Activated naive CD8-positive, alpha-beta T cell treated with anti-CD3 and anti-CD28 coated beads, Interleukin-2, amount 50 U/mL, for 24 hours (primary cell): Measurements from ENCODE around the gene BEST1.
"Not testable (repeated sequence)": the region's sequence is repeated elsewhere in the genome, so short reads cannot be mapped to it uniquely, and the experiment has no call there.

Experiments used
- ATAC-seq: fragments of 150-1000 bp; cut with Tn5 transposase; one replicate; pipeline ENCODE4 v1.10.0; 2021
- DNase-seq: peaks from one replicate; pipeline ENCODE4 v3.0.0; 2021
- H3K27ac Mint-ChIP-seq: one replicate; pipeline ENCODE4 v1.8.0; 2021; ENCODE audit warnings: mild to moderate bottlenecking, mixed read lengths
- H3K27me3 Mint-ChIP-seq: one replicate; pipeline ENCODE4 v1.8.0; 2021; ENCODE audit warnings: mixed read lengths
- H3K36me3 Mint-ChIP-seq: one replicate; pipeline ENCODE4 v1.8.0; 2021; ENCODE audit warnings: low read depth, mixed read lengths
- H3K4me1 Mint-ChIP-seq: one replicate; pipeline ENCODE4 v1.8.0; 2021; ENCODE audit warnings: mixed read lengths
- H3K4me3 Mint-ChIP-seq: one replicate; pipeline ENCODE4 v1.8.0; 2021; ENCODE audit warnings: mild to moderate bottlenecking, moderate library complexity, mixed read lengths
- H3K9me3 Mint-ChIP-seq: one replicate; pipeline ENCODE4 v1.8.0; 2021; ENCODE audit warnings: mixed read lengths

BEST1 gene

GRCh38 chr11:61996933-61997332, 46.8 kb downstream of the BEST1 start:
- DNase-seq = no peak
- no peaks in the 10 kb centered on the region for H3K27me3 Mint-ChIP-seq
- no peak for ATAC-seq
- H3K4me3 Mint-ChIP-seq = no peak overlapping the region
- peaks cover 15% of the 10 kb centered on the region for H3K9me3 Mint-ChIP-seq
- peaks cover 8% of the 10 kb centered on the region for H3K36me3 Mint-ChIP-seq
- H3K4me1 Mint-ChIP-seq = no peaks in the 10 kb centered on the region
- H3K27ac Mint-ChIP-seq = no peak overlapping the region

GRCh38 chr11:61999141-61999975, 49.2 kb downstream of the BEST1 start:
- H3K36me3 Mint-ChIP-seq = peaks cover 8% of the 10 kb centered on the region
- H3K27me3 Mint-ChIP-seq = no peaks in the 10 kb centered on the region
- ATAC-seq (no peak), DNase-seq (no peak)
- H3K4me3 Mint-ChIP-seq = no peak overlapping the region
- no peak overlapping the region for H3K27ac Mint-ChIP-seq
- no peaks in the 10 kb centered on the region for H3K4me1 Mint-ChIP-seq
- H3K9me3 Mint-ChIP-seq = peaks cover 11% of the 10 kb centered on the region

- ATAC-seq = no peak
- no peak for DNase-seq
- Mint-ChIP-seq H3K4me1 (no peaks in the 10 kb centered on the region), H3K27me3 (no peaks in the 10 kb centered on the region), H3K9me3 (peaks cover 11% of the 10 kb centered on the region), H3K27ac (no peak overlapping the region), H3K4me3 (no peak overlapping the region), H3K36me3 (peaks cover 8% of the 10 kb centered on the region)
Measured at GRCh38 chr11:62000539-62001446, 50.6 kb downstream of the BEST1 start.

GRCh38 chr11:62001450-62002191, 51.5 kb downstream of the BEST1 start:
- no peak overlapping the region for H3K27ac Mint-ChIP-seq
- H3K4me3 Mint-ChIP-seq = no peak overlapping the region
- peaks cover 11% of the 10 kb centered on the region for H3K9me3 Mint-ChIP-seq
- no peak for DNase-seq
- no peaks in the 10 kb centered on the region for H3K4me1 Mint-ChIP-seq
- H3K27me3 Mint-ChIP-seq = no peaks in the 10 kb centered on the region
- peaks cover 8% of the 10 kb centered on the region for H3K36me3 Mint-ChIP-seq
- ATAC-seq = no peak

- not testable (repeated sequence) for H3K4me3 Mint-ChIP-seq, H3K27me3 Mint-ChIP-seq, H3K36me3 Mint-ChIP-seq, H3K4me1 Mint-ChIP-seq, DNase-seq, ATAC-seq, H3K27ac Mint-ChIP-seq
- peaks cover 11% of the 10 kb centered on the region for H3K9me3 Mint-ChIP-seq
Measured at GRCh38 chr11:62002283-62002682, 52.1 kb downstream of the BEST1 start.

- Mint-ChIP-seq H3K9me3 (peaks cover 2% of the 10 kb centered on the region), H3K36me3 (peaks cover 1% of the 10 kb centered on the region), H3K4me3 (no peak overlapping the region), H3K27ac (no peak overlapping the region), H3K4me1 (no peaks in the 10 kb centered on the region), H3K27me3 (no peaks in the 10 kb centered on the region)
- DNase-seq = no peak
- ATAC-seq = no peak
Measured at GRCh38 chr11:62004473-62004872, 54.3 kb downstream of the BEST1 start.

GRCh38 chr11:62008193-62008592, 58.0 kb downstream of the BEST1 start:
- Mint-ChIP-seq H3K4me3 (no peak overlapping the region), H3K4me1 (no peaks in the 10 kb centered on the region), H3K27me3 (no peaks in the 10 kb centered on the region), H3K9me3 (no peaks in the 10 kb centered on the region), H3K36me3 (no peaks in the 10 kb centered on the region), H3K27ac (no peak overlapping the region)
- ATAC-seq = no peak
- DNase-seq = no peak

GRCh38 chr11:62010935-62011528, 60.9 kb downstream of the BEST1 start:
- H3K4me1 Mint-ChIP-seq = peaks cover 2% of the 10 kb centered on the region
- H3K27me3 Mint-ChIP-seq = no peaks in the 10 kb centered on the region
- no peak overlapping the region for H3K27ac Mint-ChIP-seq
- H3K9me3 Mint-ChIP-seq = no peaks in the 10 kb centered on the region
- H3K4me3 Mint-ChIP-seq = no peak overlapping the region
- ATAC-seq (no peak), DNase-seq (no peak)
- no peaks in the 10 kb centered on the region for H3K36me3 Mint-ChIP-seq

- DNase-seq (no peak), ATAC-seq (no peak)
- no peak overlapping the region for H3K4me3 Mint-ChIP-seq
- H3K27me3 Mint-ChIP-seq = no peaks in the 10 kb centered on the region
- no peaks in the 10 kb centered on the region for H3K9me3 Mint-ChIP-seq
- H3K4me1 Mint-ChIP-seq = peaks cover 2% of the 10 kb centered on the region
- H3K36me3 Mint-ChIP-seq = no peaks in the 10 kb centered on the region
- H3K27ac Mint-ChIP-seq = no peak overlapping the region
Measured at GRCh38 chr11:62011881-62012280, 61.7 kb downstream of the BEST1 start.

- Mint-ChIP-seq H3K4me3 (no peak overlapping the region), H3K4me1 (peaks cover 2% of the 10 kb centered on the region), H3K27me3 (no peaks in the 10 kb centered on the region), H3K36me3 (no peaks in the 10 kb centered on the region), H3K9me3 (no peaks in the 10 kb centered on the region), H3K27ac (no peak overlapping the region)
- DNase-seq (no peak), ATAC-seq (no peak)
Measured at GRCh38 chr11:62012451-62012831, 62.3 kb downstream of the BEST1 start.

GRCh38 chr11:62012832-62013461, 62.8 kb downstream of the BEST1 start:
- ATAC-seq = no peak
- H3K4me1 Mint-ChIP-seq = peaks cover 2% of the 10 kb centered on the region
- no peaks in the 10 kb centered on the region for H3K27me3 Mint-ChIP-seq
- no peaks in the 10 kb centered on the region for H3K36me3 Mint-ChIP-seq
- no peaks in the 10 kb centered on the region for H3K9me3 Mint-ChIP-seq
- no peak for DNase-seq
- H3K27ac Mint-ChIP-seq = no peak overlapping the region
- no peak overlapping the region for H3K4me3 Mint-ChIP-seq
